HepG2 (cell line): Measurements from ENCODE around the gene TDRD3. TPM values are rescaled to one million over a fixed set of nuclear protein-coding genes. Genes with fewer than 3 reads are reported as not detected.

Source experiments
- ARID3A ChIP-seq: IDR thresholded peaks from 2 replicates; pipeline ENCODE4 v1.6.1; 2012; ENCODE audit warnings: low read depth, low read length, improper control_type of control experiment
- ARID4A ChIP-seq: sonication (generic); formaldehyde crosslinking; IDR thresholded peaks from 2 replicates; pipeline ENCODE4 v1.5.0; 2020; ENCODE audit warnings: mild to moderate bottlenecking, missing genetic modification reagents, borderline replicate concordance
- FUBP1 ChIP-seq: sonication (generic); formaldehyde crosslinking; IDR thresholded peaks from 2 replicates; pipeline ENCODE4 v1.5.1; 2020; ENCODE audit warnings: missing genetic modification reagents, mild to moderate bottlenecking, borderline replicate concordance
- GZF1 ChIP-seq: sonication (generic); formaldehyde crosslinking; IDR thresholded peaks from 2 replicates; pipeline ENCODE4 v1.5.1; 2020; ENCODE audit warnings: mild to moderate bottlenecking, missing genetic modification reagents
- PRMT3 ChIP-seq: sonication (generic); formaldehyde crosslinking; IDR thresholded peaks from 2 replicates; pipeline ENCODE4 v1.8.1; 2022; ENCODE audit warnings: low read depth, mild to moderate bottlenecking, moderate library complexity, missing genetic modification reagents, borderline replicate concordance
- SMC3 ChIP-seq: IDR thresholded peaks from 2 replicates; pipeline ENCODE4 v1.6.1; 2011; ENCODE audit warnings: low read length, improper control_type of control experiment
- SRSF1 ChIP-seq: fragments of 200-400 bp; formaldehyde crosslinking; optimal IDR thresholded peaks from 2 replicates; pipeline ENCODE3; 2017; ENCODE audit warnings: mild to moderate bottlenecking, low read depth, low read length, moderate library complexity
- TAF1 ChIP-seq: sonication (generic); formaldehyde crosslinking; IDR thresholded peaks from 2 replicates; pipeline ENCODE4 v1.4.0; 2020; ENCODE audit warnings: missing genetic modification reagents
- ZNF280D ChIP-seq: sonication (generic); formaldehyde crosslinking; IDR thresholded peaks from 2 replicates; pipeline ENCODE4 v1.5.1; 2020; ENCODE audit warnings: mild to moderate bottlenecking, missing genetic modification reagents
- polyA plus RNA-seq, 8 experiments: library from polyadenylated mRNA; depleted of rRNA in 3 of 8; stranded (reverse) in 7 of 8; unstranded in 1 of 8; fragments of >200 nt; fragmentation: Illumina TruSeq in 4 of 8; extraction: Trizol in 4 of 8; gene quantifications; 2 replicates each; pipeline versions ENCODE4 v1.2.1 to v1.2.3, GENCODE V29; 2011 to 2016; ENCODE audit warnings: low read depth in 4 of 8, missing spikeins in 1 of 8, mixed read lengths in 1 of 8; ENCODE audit not compliant: insufficient read depth in 1 of 8
- total RNA-seq, 5 experiments: library from RNA; depleted of rRNA; stranded (reverse); fragments of >200 nt; fragmentation: Illumina TruSeq; extraction: Trizol; gene quantifications; 2 replicates each; pipeline ENCODE4 v1.2.3, GENCODE V29; 2016; ENCODE audit warnings: low read depth in 1 of 5

TDRD3 gene
- total and polyA plus RNA-seq, 2 of the 13 experiments (the other 11 are each of a cell fraction or from before 2014, with no cell fraction given), result 4.7 to 11.8 TPM

- TF ChIP-seq FUBP1 (CRISPR knock-in tag) (0 out of 2 replicates have a peak, but pooled peaks have one; percentile 58), ZNF280D (CRISPR knock-in tag) (no peak), ARID4A (CRISPR knock-in tag) (peak; percentile 78; the same call in 1 of the 2 replicates), PRMT3 (CRISPR knock-in tag) (peak; percentile 39; the same call in 1 of the 2 replicates), SRSF1 (peak; percentile 30), TAF1 (CRISPR knock-in tag) (peak; percentile 70), SMC3 (no peak), ARID3A (no peak), GZF1 (CRISPR knock-in tag) (0 out of 2 replicates have a peak, but pooled peaks have one; percentile 8)
These were observed 843 bp upstream of the TDRD3 start (continued) for GRCh38 chr13:60395971-60396782.
